HG03457 (cell line): Measurements from ENCODE around the gene HDGFL3.
"Not testable (repeated sequence)": the region's sequence is repeated elsewhere in the genome, so short reads cannot be mapped to it uniquely, and the experiment has no call there.

Experiments
- ATAC-seq: cut with Tn5 transposase; IDR thresholded peaks from one replicate; pipeline ENCODE4 v1.9.1; 2021; ENCODE audit warnings: moderate number of reproducible peaks; ENCODE audit not compliant: unreplicated experiment

The HDGFL3 gene

DNA sequence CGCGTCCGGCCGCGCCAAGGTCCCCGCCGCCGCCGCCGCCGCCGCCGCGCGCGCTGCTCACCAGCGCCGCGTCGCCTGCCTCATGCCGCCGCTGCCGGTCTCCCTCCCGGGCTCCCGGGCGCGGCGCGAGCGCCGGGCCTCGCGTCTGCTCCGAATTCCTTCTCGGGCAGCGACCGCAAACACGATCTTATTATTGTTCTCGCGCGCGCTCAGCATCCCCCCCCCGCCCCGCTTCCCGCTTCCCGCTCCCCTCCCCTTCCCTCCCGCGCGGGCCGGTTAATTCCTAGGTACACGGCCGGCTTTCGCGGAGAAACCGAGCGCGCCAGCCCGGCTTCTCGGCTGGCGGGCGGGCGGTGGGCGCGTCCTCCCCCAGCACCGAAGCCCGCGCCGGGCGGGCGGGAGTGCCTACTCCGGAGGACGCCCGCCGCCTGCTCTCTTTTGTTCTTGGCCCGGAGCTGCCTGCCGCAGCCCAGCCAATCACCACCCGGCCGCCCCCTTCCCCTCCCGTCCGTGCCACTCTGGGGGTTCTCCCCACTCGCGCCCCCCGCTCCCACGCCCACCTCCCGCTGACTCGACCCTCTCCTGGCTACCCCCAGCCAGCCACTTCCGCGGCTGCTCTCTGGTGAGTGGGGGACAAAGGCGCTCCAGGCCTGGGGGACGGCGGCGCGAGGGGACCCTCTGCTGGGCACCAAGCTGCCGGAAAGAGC lies at the start of gene HDGFL3:
Gene HDGFL3, minus strand, starts transcription at position 164 of the 707 bp plus-strand sequence. CDS start 409 bp downstream, outside the sequence.
- ATAC-seq: no peak

DNA sequence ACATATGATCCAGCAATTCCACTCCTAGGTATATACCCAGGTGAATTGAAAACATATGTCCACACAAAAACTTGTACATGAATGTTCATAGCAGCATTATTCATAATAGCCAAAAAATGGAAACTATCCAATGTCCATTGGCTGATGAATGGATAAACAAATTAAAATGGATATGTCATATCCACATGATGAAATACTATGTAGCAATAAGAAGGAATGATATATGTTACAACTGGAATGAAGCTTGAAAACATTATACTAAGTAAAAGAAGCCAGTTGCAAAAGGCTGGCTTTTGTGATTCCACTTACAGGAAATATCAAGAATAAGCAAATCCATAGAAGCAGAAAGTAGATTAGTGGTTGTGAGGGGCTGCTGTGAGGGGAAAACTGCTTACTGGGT lies 43.2 kb upstream of the HDGFL3 start:
- ATAC-seq: no peak

DNA sequence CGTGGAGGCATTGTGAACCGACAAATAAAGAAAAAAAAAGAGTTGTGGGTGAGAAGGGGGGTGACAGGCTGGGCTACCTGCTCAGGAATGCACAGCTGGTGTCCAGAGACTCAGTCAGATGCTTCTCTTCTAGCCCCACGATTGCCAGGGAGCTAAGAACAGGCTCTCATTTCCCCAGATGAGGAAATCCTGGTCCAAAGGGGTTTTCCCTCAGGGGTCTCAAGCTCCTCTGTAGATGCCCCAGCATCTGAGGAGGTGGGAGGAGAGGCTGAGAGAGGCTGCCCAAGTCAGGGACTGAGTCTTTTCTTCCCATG lies 41.4 kb upstream of the HDGFL3 start:
- no peak for ATAC-seq

DNA sequence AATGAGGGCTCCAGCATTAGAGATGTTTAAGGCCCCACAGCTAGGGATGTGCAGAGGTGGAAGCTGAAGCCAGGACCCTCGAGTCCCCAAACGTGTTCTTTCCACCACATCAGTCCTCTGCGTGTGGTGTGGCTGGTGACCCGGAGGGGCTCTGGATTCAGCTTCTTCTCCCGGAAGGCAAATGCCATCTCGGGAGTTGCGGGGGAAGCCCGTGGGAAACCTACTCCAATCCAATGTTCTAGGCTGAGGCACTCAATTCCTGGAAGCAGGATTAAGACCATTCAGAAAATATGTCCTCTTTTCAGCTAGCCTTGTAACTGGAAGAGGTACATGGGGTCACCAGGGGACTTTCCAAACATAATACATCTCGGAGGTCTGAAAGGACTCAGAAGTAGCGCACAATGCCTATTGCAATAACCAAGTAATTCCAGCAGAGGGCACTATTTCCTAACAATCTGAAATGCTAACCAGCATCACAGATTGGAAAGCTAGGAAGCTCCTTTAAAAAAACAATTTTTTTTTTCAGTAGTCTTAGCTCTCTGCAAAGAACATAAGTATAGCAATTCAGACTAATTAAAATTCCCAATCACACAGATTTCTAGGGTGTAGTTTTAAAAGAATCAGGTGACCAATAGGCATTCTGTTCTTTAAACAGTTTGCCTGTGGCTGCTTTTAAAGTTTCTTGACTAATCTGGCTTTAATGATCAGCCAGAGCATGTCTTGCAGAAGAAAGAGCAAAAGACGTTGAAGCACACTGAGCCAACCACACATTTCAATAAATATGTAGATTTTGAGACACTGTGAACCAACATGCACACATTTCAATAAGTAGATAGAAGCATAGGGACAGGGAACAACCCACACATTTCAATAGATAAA lies 40.8 kb upstream of the HDGFL3 start:
- no peak for ATAC-seq

DNA sequence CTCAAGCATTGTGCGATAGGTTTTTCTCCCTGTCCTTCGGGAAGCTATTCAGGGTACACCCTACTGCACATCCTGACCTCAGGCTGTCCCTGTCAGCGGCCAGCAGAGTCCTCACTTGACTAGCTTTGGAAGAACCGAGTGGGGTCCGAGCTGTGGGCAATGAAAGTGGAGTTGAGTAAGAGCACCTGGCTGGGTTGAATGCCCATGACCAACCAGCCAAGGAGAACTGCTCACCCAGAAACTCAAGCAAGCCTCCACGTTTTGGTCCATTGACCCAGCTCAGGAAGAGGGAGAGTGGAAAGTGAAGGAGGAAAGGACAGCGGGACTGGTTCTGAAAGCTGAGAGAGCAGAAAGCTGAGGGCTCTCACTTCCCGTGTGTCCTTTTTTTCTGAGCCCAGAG lies 36.0 kb upstream of the HDGFL3 start:
- ATAC-seq: no peak

DNA sequence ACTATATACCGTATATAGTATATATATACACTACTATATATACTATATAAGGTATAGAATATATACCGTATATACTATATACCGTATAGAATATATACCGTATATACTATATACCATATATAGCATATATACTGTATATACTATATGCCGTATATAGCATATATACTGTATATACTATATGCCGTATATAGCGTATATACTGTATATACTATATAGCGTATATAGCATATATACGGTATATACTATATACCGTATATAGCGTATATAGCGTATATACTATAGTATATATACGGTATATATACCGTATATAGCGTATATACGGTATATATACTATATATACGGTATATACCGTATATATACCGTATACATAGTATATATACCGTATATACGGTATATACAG lies 22.6 kb upstream of the HDGFL3 start:
- no peak for ATAC-seq

DNA sequence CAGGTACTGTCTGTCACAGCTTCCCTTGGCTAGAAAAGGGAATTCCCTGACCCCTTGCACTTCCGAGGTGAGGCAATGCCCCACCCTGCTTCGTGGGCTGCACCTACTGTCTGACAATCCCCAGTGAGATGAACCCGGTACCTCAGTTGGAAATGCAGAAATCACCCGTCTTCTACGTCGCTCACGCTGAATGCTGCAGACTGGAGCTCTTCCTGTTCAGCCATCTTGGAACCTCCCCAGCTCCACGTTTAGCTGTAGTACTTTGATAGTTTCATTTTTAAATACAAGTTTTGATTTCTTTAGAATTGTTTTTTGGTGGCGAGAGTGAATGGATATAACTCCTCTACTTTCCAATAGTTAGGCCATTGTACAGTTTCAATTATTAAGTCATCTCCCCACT lies 17.8 kb upstream of the HDGFL3 start:
- ATAC-seq: no peak

DNA sequence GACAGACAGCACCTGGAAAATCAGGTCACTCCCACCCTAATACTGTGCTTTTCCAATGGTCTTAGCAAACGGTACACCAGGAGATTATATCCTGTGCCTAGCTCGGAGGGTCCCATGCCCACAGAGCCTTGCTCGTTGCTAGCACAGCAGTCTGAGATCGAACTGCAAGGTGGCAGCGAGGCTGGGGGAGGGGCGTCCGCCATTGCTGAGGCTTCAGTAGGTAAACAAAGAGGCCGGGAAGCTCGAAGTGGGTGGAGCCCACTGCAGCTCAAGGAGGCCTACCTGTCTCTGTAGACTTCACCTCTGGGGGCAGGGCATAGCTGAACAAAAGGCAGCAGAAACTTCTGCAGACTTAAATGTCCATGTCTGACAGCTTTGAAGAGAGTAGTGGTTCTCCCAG lies 14.2 kb upstream of the HDGFL3 start:
- not testable (repeated sequence) for ATAC-seq

DNA sequence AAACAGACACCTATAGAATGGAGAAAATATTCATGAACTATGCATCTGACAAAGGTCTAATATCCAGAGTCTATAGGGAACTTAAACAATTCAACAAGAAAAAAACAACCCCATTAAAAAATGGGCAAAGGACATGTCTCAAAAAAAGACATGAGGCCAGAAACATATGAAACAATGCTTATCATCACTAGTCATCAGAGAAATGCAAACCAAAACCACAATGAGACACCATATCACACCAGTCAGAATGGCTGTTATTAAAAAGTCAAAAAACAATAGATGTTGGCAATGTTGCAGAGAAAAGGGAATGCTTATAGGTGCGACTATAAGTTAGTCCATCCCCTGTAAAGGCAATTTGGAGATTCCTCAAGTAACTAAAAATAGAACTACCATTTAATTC lies 11.4 kb upstream of the HDGFL3 start:
- ATAC-seq: no peak

DNA sequence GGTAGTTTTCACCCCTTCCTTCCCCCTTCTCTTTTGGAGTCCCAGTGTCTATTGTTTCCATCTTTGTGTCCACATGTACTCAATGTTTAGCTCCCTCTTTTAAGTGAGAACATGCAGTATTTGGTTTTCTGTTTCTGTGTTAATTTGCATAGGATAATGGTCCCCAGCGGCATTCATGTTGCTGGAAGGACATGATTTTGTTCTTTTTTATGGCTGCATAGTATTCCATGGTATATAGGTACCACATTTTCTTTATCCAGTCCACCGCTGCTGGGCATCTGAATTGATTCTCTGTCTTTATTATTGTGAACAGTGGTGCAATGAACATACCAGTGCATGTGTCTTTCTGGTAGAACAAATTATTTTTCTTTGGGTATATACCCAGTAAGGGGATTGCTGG lies 7.7 kb upstream of the HDGFL3 start:
- no peak for ATAC-seq

DNA sequence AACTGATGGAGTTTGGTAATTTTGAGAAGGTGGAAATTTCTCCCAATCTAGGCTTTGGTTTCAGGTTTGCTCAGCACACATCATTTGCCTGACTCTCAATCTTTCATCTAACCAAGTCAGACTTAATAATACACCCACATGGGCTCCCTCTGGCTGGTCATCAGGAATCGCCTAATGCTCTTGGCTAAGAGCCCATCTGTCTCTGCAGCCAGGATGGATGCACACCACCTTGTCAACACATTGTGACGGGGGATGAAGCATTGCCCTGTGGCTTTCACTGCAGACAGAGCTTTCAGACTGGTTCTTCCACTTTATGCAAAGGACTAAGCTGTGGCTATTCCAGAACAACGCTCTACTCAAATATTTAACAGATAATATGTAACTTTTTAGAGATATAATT lies 3.0 kb upstream of the HDGFL3 start:
- no peak for ATAC-seq

DNA sequence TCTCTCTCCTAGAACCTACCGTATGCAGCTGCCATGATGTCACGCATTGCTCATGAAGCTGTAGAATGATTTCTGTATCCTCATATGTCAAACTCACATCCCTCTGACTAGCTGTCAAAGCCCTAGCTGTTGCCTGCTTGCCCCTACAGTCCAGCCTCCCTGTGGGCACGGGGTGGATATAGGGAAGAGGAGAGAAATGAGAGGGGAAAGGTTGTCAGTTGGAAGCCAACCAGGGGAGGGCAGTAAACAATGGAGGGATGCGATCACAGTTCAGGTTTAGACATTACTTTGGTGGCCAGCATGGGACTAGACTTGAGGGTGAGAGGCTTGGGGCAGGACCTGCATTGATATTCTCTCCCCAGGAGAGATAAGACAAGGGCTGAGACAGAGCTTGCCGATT lies 1.7 kb upstream of the HDGFL3 start:
- no peak for ATAC-seq

DNA sequence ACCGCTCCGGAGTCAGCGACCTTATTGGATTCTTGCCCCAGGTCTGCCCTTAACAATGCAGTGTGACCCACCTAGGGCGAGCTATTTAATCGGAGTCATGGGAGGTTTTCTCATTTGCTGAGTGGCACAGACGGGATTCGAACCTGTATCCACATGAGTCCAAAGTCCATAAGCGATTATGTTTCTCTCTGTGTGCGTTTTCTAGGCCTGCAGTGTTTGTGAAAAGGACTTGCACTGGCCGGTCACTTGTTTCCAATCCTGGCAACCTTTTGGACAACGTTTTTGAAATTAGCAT lies 691 bp upstream of the HDGFL3 start:
- no peak for ATAC-seq

DNA sequence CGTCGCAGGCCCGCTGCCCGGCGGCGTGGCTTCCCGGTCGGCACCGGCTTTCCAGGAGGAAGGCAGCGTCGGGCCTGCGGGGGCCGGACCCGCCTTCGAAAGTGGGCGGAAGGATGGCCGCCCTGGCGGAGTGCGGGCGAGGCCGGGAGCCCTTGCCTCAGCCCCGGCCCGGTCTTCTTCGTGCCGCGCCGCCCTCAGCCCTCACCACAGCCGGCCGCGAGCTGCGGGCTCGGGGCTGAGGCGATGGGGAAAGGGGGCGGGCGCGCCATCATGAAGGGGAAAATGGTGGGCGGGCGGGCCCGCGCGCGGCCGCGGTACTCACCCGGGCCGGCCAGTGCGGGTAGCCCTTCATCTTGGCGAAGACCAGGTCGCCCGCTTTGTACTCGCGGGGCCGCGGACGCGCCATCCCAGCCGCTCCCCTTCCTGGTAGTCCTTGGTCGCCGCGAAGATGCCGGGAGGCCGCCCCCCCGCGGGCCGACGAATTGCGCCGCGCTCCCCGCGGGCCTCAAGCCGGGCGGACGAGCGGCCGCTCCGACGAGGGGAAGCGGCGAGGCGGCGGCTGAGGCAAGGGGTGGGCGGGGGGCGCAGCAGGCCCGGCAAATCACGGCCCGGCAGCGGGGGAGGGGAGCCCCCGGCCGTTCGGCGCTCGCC lies 489 bp downstream of the HDGFL3 start:
- ATAC-seq: no peak

DNA sequence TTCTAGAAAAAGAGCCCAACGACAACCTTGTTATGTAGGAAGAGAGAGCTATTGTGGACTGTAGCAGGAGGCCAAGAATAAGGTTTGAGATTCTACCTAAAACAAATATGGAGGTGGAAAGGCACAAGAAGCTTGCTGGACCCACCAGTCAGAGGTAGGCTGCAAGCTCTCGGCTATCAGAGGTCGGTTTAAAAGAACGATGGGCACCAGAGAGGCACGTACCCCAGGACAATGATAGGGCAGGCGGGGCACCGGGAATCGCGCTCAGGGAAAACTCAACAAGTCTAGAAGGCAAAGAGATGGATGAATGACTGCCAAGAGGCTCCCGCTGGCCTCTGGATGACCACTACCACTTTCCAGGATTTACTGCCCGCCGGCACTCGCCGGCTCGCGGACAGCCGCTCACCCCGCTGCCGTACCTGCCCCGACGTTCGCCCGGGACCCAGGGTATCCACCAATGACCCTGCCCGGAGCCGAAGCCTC lies 1.1 kb downstream of the HDGFL3 start:
- ATAC-seq: no peak

DNA sequence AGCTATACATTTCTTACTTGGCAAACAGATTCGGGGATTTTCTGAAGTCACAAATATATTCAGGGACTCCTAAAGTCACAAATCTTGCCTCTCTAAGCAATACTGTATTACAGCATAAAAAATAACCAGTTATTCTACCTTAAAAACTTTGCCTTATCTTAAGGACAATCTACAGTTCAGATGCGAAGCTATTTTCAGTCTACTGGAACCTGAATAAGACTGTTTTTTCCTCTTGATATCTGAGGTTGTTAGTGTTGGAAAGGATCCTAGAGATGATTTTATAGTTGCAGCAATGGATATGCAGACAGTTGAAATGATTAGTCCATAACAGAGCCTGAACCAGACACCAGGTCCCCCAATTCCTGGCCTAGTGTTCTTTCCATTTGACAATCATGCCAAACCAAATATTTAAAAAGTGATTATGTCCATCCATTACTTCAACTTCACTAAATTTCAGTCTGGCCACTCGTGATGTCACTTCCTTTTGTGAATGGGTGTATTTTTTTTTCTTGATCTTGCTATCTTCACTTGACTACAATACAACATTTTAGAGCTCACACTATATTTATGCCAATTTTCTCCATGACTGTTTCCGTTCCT lies 1.8 kb downstream of the HDGFL3 start:
- ATAC-seq: no peak

DNA sequence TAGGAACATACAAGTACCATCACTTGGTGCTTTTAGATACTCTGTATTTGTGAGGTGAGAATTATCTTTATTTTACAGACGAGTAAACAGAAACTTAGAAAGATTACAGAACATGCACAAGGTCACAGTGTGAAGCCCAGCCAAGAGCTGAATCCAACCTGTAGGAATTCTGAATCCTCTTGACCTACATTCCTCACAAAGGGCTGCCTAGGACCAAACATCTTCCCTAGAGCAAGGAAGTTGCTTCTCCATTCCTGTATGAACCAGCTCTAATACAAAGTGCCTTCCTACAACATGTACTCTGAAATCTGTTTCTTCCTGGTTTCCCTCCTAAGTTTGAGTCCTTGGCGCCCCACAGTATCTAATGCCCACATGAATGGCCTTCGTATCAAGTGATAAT lies 2.9 kb downstream of the HDGFL3 start:
- no peak for ATAC-seq

DNA sequence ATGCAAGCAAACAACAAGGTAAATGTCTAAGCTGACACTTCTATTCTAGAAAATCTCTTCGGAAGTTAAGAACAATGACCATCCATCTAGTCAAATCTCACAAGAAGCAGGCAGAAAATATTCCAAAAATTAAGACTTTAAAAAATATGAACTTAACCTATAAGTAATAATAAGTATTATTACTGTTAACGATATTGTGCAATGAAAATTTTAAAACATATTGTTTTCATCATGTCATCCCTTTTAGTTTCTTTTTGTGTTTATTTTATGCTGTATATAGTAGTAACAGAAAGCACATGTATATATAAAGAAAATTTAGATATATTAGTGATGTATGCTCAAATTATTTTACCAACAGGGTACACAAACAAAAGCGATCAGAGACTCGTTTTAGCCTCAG lies 4.1 kb downstream of the HDGFL3 start:
- no peak for ATAC-seq

DNA sequence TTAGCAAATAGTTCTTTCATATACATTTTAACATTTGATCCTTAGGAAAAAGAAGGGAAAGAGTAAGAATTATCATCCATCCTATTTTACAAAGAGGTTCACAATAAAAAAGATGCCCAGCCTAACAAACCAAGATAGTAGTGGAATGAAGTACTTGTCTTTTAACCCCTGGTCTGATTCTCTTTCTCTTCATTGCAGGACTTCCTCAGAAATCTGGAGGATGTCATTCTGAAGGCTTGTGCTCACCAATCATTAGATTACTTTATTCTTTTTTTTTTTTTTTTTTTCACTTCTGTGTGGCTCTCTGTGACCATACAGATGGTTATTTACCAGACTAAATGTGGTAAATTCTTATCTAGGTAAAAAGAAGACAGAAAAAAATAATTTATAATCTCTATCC lies 7.0 kb downstream of the HDGFL3 start:
- no peak for ATAC-seq

DNA sequence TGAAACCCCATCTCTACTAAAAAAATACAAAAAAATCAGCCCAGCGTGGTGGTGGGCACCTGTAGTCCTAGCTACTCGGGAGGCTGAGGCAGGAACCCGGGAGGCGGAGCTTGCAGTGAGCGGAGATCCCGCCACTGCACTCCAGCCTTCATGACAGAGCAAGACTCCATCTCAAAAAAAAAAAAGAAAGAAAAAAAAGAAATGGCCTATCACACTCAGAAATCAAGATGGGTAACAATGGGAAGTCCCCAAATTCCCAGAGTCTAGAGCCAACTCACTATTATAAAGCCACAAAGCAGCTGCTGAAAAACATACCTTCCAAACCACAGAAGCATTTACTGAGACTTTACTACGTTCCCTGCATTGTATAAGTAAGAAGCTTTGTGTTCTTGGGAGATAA lies 7.5 kb downstream of the HDGFL3 start:
- no peak for ATAC-seq

DNA sequence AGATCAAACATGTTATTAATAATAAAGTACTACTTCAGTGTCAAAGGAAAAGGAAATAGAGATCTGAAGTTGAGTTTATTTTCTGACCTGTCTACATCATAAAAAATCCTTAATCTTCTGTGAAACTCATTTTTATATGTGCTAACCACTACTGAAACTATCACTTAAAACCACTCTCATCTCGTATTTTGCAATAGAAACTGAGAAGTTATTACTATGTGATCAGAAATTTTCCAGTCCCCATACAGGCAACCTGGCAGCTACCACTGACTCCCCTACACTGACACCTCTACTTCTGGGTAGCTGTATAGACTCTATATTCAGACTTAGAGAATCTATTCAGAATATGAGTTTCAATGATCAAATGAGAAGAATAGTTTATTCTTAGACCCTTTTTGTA lies 8.3 kb downstream of the HDGFL3 start:
- peak; percentile 80 for ATAC-seq

DNA sequence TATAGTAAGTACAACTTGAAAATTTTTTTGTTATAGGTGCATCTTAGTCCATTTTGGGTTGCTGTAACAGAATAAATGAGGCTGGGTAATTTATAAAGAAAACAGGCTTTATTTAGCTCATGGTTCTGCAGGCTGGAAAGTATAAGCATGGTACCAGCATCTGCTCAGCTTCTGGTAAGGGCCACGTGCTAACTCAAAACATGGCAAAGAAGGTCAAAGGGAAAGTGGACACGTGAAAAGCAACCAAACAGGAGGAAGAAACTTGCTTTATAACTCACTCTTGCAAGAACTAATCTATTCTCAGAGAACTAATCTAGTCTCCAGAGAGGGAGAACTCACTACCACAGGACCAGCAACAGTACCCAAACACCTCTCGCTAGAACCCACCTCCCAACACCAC lies 9.1 kb downstream of the HDGFL3 start:
- ATAC-seq: no peak
